Testis (tissue), 5 donors: Measurements from ENCODE around the gene KRTAP9-8. TPM values are rescaled to one million over a fixed set of nuclear protein-coding genes. Genes with fewer than 3 reads are reported as not detected.
"Not testable (repeated sequence)": the region's sequence is repeated elsewhere in the genome, so short reads cannot be mapped to it uniquely, and the experiment has no call there.

Experiments used
- DNase-seq: peaks from one replicate; pipeline ENCODE4 v3.0.0-alpha.2; 2019
- H3K27ac ChIP-seq, 2 donors: fragments of 200-600 bp; sonication (generic); one replicate each; pipeline ENCODE4 v1.5.1; 2019
- H3K27me3 ChIP-seq: fragments of 200-600 bp; sonication (generic); one replicate; pipeline ENCODE4 v1.5.1; 2019
- H3K36me3 ChIP-seq: fragments of 200-600 bp; sonication (generic); one replicate; pipeline ENCODE4 v1.5.1; 2017; ENCODE audit warnings: low read depth; ENCODE audit errors: missing control alignments
- H3K4me1 ChIP-seq: fragments of 200-600 bp; sonication (generic); one replicate; pipeline ENCODE4 v1.5.1; 2019
- H3K4me3 ChIP-seq, 2 donors: fragments of 200-600 bp; sonication (generic); one replicate each; pipeline ENCODE4 v1.5.1; 2017 to 2019
- H3K9me3 ChIP-seq: fragments of 200-600 bp; sonication (generic); one replicate; pipeline ENCODE4 v1.5.1; 2017
- POLR2A ChIP-seq: fragments of 450-650 bp; IDR thresholded peaks from one replicate; pipeline ENCODE4 v1.6.1; 2017; ENCODE audit warnings: antibody characterized with exemption, mild to moderate bottlenecking, moderate library complexity
- WGBS, 2 donors: methylation state at CpG; one replicate each; pipeline ENCODE4 v1.1.5; 2018; 5-methylcytosine and 5-hydroxymethylcytosine counted together
- intact Hi-C: fragments of 100-400 bp; cut with DNase I; formaldehyde crosslinking; loops from one replicate; pipeline ENCODE4 v1.15.1; 2023; ENCODE audit warnings: low total_unique reads
- long read RNA-seq, 2 donors: transcript quantifications; one replicate each; lab custom pipeline, GENCODE V29; 2026
- polyA plus RNA-seq: library from polyadenylated mRNA; stranded (reverse); fragments of 350-450 nt; fragmentation: Illumina TruSeq; extraction: RNeasy Lipid Tissue Mini Kit (QIAGEN cat#74804); gene quantifications from one replicate; pipeline ENCODE4 v1.2.3, GENCODE V29; 2014; ENCODE audit warnings: low read depth, low replicate concordance; ENCODE audit not compliant: insufficient read depth
- total RNA-seq, 2 donors: library from RNA; depleted of rRNA; stranded (reverse); fragments of >200 nt; gene quantifications; one replicate each; pipeline ENCODE4 v1.2.3, GENCODE V29; 2016
- TF ChIP-seq, protein P1 (sequence below), 3 experiments: fragments of 450-650 bp in 2 of 3; fragments of 200-600 bp in 1 of 3; sonication (generic) in 1 of 3; IDR thresholded peaks; one replicate each; pipeline ENCODE4 v1.5.1; 2016 to 2019; ENCODE audit warnings: antibody characterized with exemption in 3 of 3, mild to moderate bottlenecking in 2 of 3, moderate library complexity in 1 of 3

The KRTAP9-8 gene, protein sequence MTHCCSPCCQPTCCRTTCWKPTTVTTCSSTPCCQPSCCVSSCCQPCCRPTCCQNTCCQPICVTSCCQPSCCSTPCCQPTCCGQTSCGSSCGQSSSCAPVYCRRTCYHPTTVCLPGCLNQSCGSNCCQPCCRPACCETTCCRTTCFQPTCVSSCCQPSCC
- total RNA-seq (not detected), polyA plus RNA-seq (not detected)
- long read RNA-seq, donor 1, result 0 reads
- long read RNA-seq, donor 2, result 0 reads

DNA sequence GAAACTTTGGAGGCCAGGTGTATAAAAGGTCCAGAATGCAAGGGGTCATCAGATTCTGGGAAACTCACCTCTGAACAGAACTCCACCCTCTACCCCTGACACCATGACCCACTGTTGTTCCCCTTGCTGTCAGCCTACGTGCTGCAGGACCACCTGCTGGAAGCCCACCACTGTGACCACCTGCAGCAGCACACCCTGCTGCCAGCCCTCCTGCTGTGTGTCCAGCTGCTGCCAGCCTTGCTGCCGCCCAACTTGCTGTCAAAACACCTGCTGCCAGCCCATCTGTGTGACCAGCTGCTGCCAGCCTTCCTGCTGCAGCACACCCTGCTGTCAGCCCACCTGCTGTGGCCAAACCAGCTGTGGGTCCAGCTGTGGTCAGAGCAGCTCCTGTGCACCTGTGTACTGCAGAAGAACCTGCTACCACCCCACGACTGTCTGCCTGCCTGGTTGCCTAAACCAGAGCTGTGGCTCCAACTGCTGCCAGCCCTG is at the start of gene KRTAP9-8:
Gene KRTAP9-8 (plus strand): TSS at position 51 of the 489 bp plus-strand sequence. CDS start 53 bp downstream, at position 104.
- DNase-seq, H3K4me1 ChIP-seq, intact Hi-C loops, H3K9me3 ChIP-seq, H3K27me3 ChIP-seq, H3K27ac ChIP-seq, H3K4me3 ChIP-seq, H3K36me3 ChIP-seq: not testable (repeated sequence)
- 57 to 73% methylated on average over 1 to 3 of the region's 3 CpGs for WGBS, 2 donors

DNA sequence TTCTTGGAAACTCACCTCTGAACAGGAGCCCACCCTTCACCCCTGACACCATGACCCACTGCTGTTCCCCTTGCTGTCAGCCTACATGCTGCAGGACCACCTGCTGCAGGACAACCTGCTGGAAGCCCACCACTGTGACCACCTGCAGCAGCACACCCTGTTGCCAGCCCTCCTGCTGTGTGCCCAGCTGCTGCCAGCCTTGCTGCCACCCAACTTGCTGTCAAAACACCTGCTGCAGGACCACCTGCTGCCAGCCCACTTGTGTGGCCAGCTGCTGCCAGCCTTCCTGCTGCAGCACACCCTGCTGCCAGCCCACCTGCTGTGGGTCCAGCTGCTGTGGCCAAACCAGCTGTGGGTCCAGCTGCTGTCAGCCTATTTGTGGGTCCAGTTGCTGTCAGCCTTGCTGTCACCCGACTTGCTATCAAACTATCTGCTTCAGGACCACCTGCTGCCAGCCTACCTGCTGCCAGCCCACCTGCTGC is 47.9 kb upstream of the KRTAP9-8 start, which contains the start of gene KRTAP9-1:
Gene KRTAP9-1 (plus strand): TSS at position 51 of the 482 bp plus-strand sequence. CDS start 0 bp downstream, at position 51.
- H3K4me3 ChIP-seq, DNase-seq, H3K36me3 ChIP-seq, intact Hi-C loops, H3K27me3 ChIP-seq, H3K27ac ChIP-seq, H3K9me3 ChIP-seq, H3K4me1 ChIP-seq: not testable (repeated sequence)
- WGBS, 2 donors, result 50 to 86% methylated on average over 1 of the region's 1 CpG

DNA sequence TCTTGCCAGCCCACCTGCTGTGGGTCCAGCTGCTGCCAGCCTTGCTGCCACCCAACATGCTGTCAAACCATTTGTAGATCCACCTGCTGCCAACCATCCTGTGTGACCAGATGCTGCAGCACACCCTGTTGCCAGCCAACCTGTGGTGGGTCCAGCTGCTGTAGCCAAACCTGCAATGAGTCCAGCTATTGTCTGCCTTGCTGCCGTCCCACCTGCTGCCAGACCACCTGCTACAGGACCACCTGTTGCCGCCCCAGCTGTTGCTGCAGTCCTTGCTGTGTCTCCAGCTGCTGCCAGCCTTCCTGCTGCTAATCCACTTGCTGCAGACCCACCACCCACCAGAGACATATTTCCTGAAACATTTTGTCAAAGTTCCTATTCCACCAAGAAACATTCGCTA is 47.5 kb upstream of the KRTAP9-8 start:
- DNase-seq, result no peak
- intact Hi-C loops, result no loop called here
- no peaks in the 10 kb centered on the region for H3K27me3 ChIP-seq
- 85 to 87% methylated on average over 3 of the region's 3 CpGs for WGBS, 2 donors
- H3K36me3 ChIP-seq, result no peaks in the 10 kb centered on the region
- H3K4me1 ChIP-seq, result no peaks in the 10 kb centered on the region
- H3K4me3 ChIP-seq, result no peak overlapping the region
- TF ChIP-seq POLR2A, result no peak
- TF ChIP-seq, protein P1, sequence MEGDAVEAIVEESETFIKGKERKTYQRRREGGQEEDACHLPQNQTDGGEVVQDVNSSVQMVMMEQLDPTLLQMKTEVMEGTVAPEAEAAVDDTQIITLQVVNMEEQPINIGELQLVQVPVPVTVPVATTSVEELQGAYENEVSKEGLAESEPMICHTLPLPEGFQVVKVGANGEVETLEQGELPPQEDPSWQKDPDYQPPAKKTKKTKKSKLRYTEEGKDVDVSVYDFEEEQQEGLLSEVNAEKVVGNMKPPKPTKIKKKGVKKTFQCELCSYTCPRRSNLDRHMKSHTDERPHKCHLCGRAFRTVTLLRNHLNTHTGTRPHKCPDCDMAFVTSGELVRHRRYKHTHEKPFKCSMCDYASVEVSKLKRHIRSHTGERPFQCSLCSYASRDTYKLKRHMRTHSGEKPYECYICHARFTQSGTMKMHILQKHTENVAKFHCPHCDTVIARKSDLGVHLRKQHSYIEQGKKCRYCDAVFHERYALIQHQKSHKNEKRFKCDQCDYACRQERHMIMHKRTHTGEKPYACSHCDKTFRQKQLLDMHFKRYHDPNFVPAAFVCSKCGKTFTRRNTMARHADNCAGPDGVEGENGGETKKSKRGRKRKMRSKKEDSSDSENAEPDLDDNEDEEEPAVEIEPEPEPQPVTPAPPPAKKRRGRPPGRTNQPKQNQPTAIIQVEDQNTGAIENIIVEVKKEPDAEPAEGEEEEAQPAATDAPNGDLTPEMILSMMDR (IDR thresholded peaks at IDR 0.05), result no peak
- no peak overlapping the region for H3K27ac ChIP-seq
- no peaks in the 10 kb centered on the region for H3K9me3 ChIP-seq

DNA sequence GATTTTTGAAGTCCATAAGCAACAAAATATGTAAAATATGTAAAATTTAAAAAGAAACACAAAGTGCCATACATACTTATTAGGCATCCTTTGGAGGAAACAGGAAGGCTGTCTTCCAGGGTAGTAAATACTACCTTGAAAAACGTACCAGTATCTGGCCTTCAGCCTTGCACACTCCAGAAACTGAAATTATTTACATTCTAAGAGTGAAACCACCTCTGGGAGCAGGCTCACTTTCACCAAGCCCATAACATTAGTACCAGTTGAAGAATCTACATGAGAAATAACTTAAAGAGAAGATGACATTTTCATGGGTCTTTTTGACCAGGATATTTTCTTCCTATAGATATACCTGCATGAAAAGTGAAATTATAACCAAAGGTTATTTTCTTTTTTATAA is 41.7 kb upstream of the KRTAP9-8 start:
- Histone ChIP-seq H3K27me3 (no peaks in the 10 kb centered on the region), H3K9me3 (no peaks in the 10 kb centered on the region), H3K4me1 (no peaks in the 10 kb centered on the region), H3K27ac (no peak overlapping the region), H3K4me3 (no peak overlapping the region), H3K36me3 (no peaks in the 10 kb centered on the region)
- 41 to 50% methylated on average over 1 of the region's 1 CpG for WGBS, 2 donors
- intact Hi-C loops, result no loop called here
- TF ChIP-seq POLR2A, result no peak
- TF ChIP-seq, protein P1 (IDR thresholded peaks at IDR 0.05), result no peak
- DNase-seq, result no peak

DNA sequence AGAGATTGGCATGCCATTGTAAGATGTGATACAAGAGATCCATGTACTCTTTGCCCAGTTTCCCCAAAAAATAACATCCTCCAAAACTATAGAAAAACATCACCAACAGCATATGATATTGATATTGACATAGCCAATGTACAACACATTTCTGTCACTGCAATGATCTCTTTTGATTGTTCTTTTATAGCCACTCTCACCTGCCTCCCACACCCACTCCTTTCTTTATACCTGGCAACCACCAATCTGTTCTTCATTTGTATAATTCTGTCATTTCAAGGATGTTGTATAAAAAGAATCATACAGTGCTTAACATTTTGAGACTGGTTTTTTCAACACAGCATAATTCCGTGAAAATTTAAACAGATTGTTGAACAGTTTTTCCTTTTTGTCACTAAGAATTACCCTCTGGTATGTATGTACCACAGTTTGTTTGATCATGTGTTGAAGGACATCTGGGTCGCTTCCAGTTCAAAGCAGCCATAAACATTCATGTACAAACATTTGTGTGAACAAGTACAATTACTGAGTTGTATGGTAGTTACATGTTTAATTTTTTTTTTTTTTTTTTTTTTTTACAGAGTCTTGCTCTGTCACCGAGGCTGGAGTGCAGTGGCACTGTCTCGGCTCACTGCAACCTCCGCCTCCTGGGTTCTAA is 38.2 kb upstream of the KRTAP9-8 start:
- H3K4me1 ChIP-seq, result no peaks in the 10 kb centered on the region
- WGBS, 2 donors, result 66 to 89% methylated on average over 3 to 5 of the region's 5 CpGs
- DNase-seq, result no peak
- TF ChIP-seq, protein P1 (IDR thresholded peaks at IDR 0.05), result no peak
- no peak for TF ChIP-seq POLR2A
- no peak overlapping the region for H3K27ac ChIP-seq
- intact Hi-C loops, result no loop called here
- no peaks in the 10 kb centered on the region for H3K9me3 ChIP-seq
- H3K36me3 ChIP-seq, result no peaks in the 10 kb centered on the region
- H3K27me3 ChIP-seq, result no peaks in the 10 kb centered on the region
- H3K4me3 ChIP-seq, result no peak overlapping the region
